IMR-90 (cell line): ENCODE measurements around the gene KMT2D. TPM values are rescaled to one million over a fixed set of nuclear protein-coding genes. Genes with fewer than 3 reads are reported as not detected.

ENCODE experiments used
- ATAC-seq: fragments of 200-7000 bp; cut with Tn5 transposase; 2 replicates; pipeline ENCODE4 v1.9.1; 2020; ENCODE audit warnings: low read depth, mild to moderate bottlenecking, moderate library complexity
- BruUV-seq: library from RNA; stranded (reverse); fragments of 400-500 nt; replicated peaks from 2 replicates; lab custom pipeline; 2021; lab: Mats Ljungman, UMichigan
- CTCF ChIA-PET: fragments of 300-600 bp; formaldehyde crosslinking; extraction: SDS; loops from one replicate; lab custom pipeline; 2021; ENCODE audit warnings: antibody characterized with exemption; lab: Yijun Ruan, JAX
- POLR2A ChIA-PET: fragments of 300-600 bp; sonication (Branson Sonifier 250); formaldehyde crosslinking; loops from one replicate; lab custom pipeline; 2022; ENCODE audit warnings: antibody characterized with exemption; ENCODE audit not compliant: unreplicated experiment; lab: Charles Lee
- DNase-seq: peaks from one replicate; pipeline ENCODE4 v3.0.0; 2013
- H2AFZ ChIP-seq: replicated peaks from 2 replicates; pipeline ENCODE3; 2013; ENCODE audit warnings: low read length, mild to moderate bottlenecking; ENCODE audit not compliant: poor library complexity
- H2AK5ac ChIP-seq: 2 replicates; pipeline ENCODE4 v1.6.1; 2013; ENCODE audit warnings: low read depth, low read length, inconsistent platforms
- H2AK9ac ChIP-seq: replicated peaks from 2 replicates; pipeline ENCODE3; 2013; ENCODE audit warnings: mild to moderate bottlenecking, low read depth, low read length, moderate library complexity; ENCODE audit not compliant: poor library complexity
- H2BK120ac ChIP-seq: 2 replicates; pipeline ENCODE4 v1.6.1; 2013; ENCODE audit warnings: low read depth, low read length, inconsistent platforms
- H2BK15ac ChIP-seq: 3 replicates; pipeline ENCODE4 v1.6.1; 2013; ENCODE audit warnings: low read depth, low read length, inconsistent platforms
- H2BK20ac ChIP-seq: 2 replicates; pipeline ENCODE4 v1.6.1; 2013; ENCODE audit warnings: low read depth, mild to moderate bottlenecking, inconsistent platforms, low read length, moderate library complexity
- H2BK5ac ChIP-seq: 2 replicates; pipeline ENCODE4 v1.6.1; 2013; ENCODE audit warnings: mild to moderate bottlenecking, low read depth, low read length, inconsistent platforms; ENCODE audit not compliant: poor library complexity, severe bottlenecking
- H3K14ac ChIP-seq: replicated peaks from 2 replicates; pipeline ENCODE4 v1.6.1; 2013; ENCODE audit warnings: low read depth, low read length, inconsistent platforms
- H3K18ac ChIP-seq: 2 replicates; pipeline ENCODE4 v1.6.1; 2013; ENCODE audit warnings: low read depth, low read length, control low read depth
- H3K23ac ChIP-seq: 2 replicates; pipeline ENCODE4 v1.6.1; 2013; ENCODE audit warnings: low read depth, low read length, inconsistent platforms
- H3K27ac ChIP-seq: 2 replicates; pipeline ENCODE4 v1.5.1; 2013; ENCODE audit warnings: mild to moderate bottlenecking, control low read depth, low read length; ENCODE audit not compliant: insufficient read depth
- H3K27me3 ChIP-seq: 2 replicates; pipeline ENCODE4 v1.6.1; 2013; ENCODE audit warnings: low read length; ENCODE audit not compliant: control insufficient read depth, insufficient read depth
- H3K36me3 ChIP-seq: 2 replicates; pipeline ENCODE4 v1.6.1; 2013; ENCODE audit warnings: low read length, mixed read lengths; ENCODE audit not compliant: control insufficient read depth, insufficient read depth
- H3K4ac ChIP-seq: 2 replicates; pipeline ENCODE4 v1.6.1; 2013; ENCODE audit warnings: low read depth, low read length, inconsistent platforms
- H3K4me1 ChIP-seq: 2 replicates; pipeline ENCODE4 v1.6.1; 2013; ENCODE audit warnings: low read length, mixed read lengths; ENCODE audit not compliant: control insufficient read depth, insufficient read depth
- H3K4me2 ChIP-seq: 2 replicates; pipeline ENCODE4 v1.6.1; 2013; ENCODE audit warnings: low read depth, mild to moderate bottlenecking, control low read depth, low read length, moderate library complexity
- H3K4me3 ChIP-seq: 2 replicates; pipeline ENCODE4 v1.5.1; 2013; ENCODE audit warnings: low read depth, mild to moderate bottlenecking, control low read depth, low read length, moderate library complexity; ENCODE audit not compliant: insufficient read depth
- H3K56ac ChIP-seq: 2 replicates; pipeline ENCODE4 v1.6.1; 2013; ENCODE audit warnings: low read length, inconsistent platforms; ENCODE audit not compliant: insufficient read depth; ENCODE audit errors: extremely low read depth
- H3K79me1 ChIP-seq, 2 experiments: 2 replicates each; pipeline ENCODE4 v1.6.1; 2013; ENCODE audit warnings: low read length in 2 of 2, inconsistent platforms in 1 of 2, low read depth in 1 of 2
- H3K9ac ChIP-seq: 2 replicates; pipeline ENCODE4 v1.6.1; 2013; ENCODE audit warnings: low read depth, low read length, control low read depth
- H3K9me1 ChIP-seq: 2 replicates; pipeline ENCODE4 v1.6.1; 2013; ENCODE audit warnings: low read length, inconsistent platforms; ENCODE audit not compliant: insufficient read depth
- H3K9me3 ChIP-seq: 2 replicates; pipeline ENCODE4 v1.6.1; 2013; ENCODE audit warnings: low read length; ENCODE audit not compliant: control insufficient read depth, insufficient read depth
- H4K20me1 ChIP-seq: 2 replicates; pipeline ENCODE4 v1.6.1; 2013; ENCODE audit warnings: low read length, inconsistent platforms; ENCODE audit not compliant: insufficient read depth
- H4K5ac ChIP-seq: 2 replicates; pipeline ENCODE4 v1.6.1; 2013; ENCODE audit warnings: mild to moderate bottlenecking, low read depth, low read length, control low read depth
- H4K8ac ChIP-seq, 2 experiments: 2 replicates each; pipeline ENCODE4 v1.6.1; 2013; ENCODE audit warnings: low read depth in 2 of 2, low read length in 2 of 2, control low read depth in 1 of 2, inconsistent platforms in 1 of 2
- H4K91ac ChIP-seq: 2 replicates; pipeline ENCODE4 v1.6.1; 2013; ENCODE audit warnings: low read depth, low read length, inconsistent platforms; ENCODE audit not compliant: insufficient read depth
- BHLHE40 ChIP-seq: fragments of 150-350 bp; IDR thresholded peaks from 2 replicates; pipeline ENCODE4 v1.6.1; 2016; ENCODE audit warnings: mild to moderate bottlenecking, low read depth, low read length
- CEBPB ChIP-seq: IDR thresholded peaks from 2 replicates; pipeline ENCODE4 v1.6.1; 2012; ENCODE audit warnings: low read depth, low read length, improper control_type of control experiment
- CHD1 ChIP-seq: IDR thresholded peaks from 2 replicates; pipeline ENCODE4 v1.6.1; 2012; ENCODE audit warnings: low read depth, low read length, improper control_type of control experiment
- FOS ChIP-seq: fragments of 150-350 bp; IDR thresholded peaks from 2 replicates; pipeline ENCODE4 v1.6.1; 2016; ENCODE audit warnings: low read depth, low read length
- MAFK ChIP-seq: IDR thresholded peaks from 2 replicates; pipeline ENCODE4 v1.6.1; 2012; ENCODE audit warnings: low read depth, low read length, improper control_type of control experiment
- MAZ ChIP-seq: IDR thresholded peaks from 2 replicates; pipeline ENCODE4 v1.6.1; 2012; ENCODE audit warnings: low read depth, mild to moderate bottlenecking, low read length, improper control_type of control experiment, moderate library complexity, borderline replicate concordance
- MXI1 ChIP-seq: IDR thresholded peaks from 2 replicates; pipeline ENCODE4 v1.6.1; 2012; ENCODE audit warnings: low read depth, mild to moderate bottlenecking, low read length, moderate library complexity, borderline replicate concordance
- NFE2L2 ChIP-seq: fragments of 150-350 bp; IDR thresholded peaks from 2 replicates; pipeline ENCODE4 v1.6.1; 2016; ENCODE audit warnings: low read depth, mild to moderate bottlenecking, low read length
- POLR2A ChIP-seq: IDR thresholded peaks from 2 replicates; pipeline ENCODE4 v1.6.1; 2012; ENCODE audit warnings: mild to moderate bottlenecking, low read depth, low read length
- RAD21 ChIP-seq: IDR thresholded peaks from 2 replicates; pipeline ENCODE4 v1.6.1; 2012; ENCODE audit warnings: low read length, improper control_type of control experiment
- RCOR1 ChIP-seq: IDR thresholded peaks from 2 replicates; pipeline ENCODE4 v1.6.1; 2012; ENCODE audit warnings: mild to moderate bottlenecking, low read length, improper control_type of control experiment; ENCODE audit not compliant: insufficient replicate concordance
- RFX5 ChIP-seq: IDR thresholded peaks from 2 replicates; pipeline ENCODE4 v1.8.0; 2012; ENCODE audit warnings: low read depth, mild to moderate bottlenecking, low read length, moderate library complexity
- SMC3 ChIP-seq: fragments of 150-350 bp; IDR thresholded peaks from 2 replicates; pipeline ENCODE4 v1.6.1; 2016; ENCODE audit warnings: low read depth, mild to moderate bottlenecking, antibody characterized with exemption, low read length, moderate library complexity
- USF2 ChIP-seq: fragments of 150-350 bp; IDR thresholded peaks from 2 replicates; pipeline ENCODE4 v1.6.1; 2017; ENCODE audit warnings: mild to moderate bottlenecking, antibody characterized with exemption, low read length, low read depth
- WGBS, 2 experiments: methylation state at CpG; one replicate each; pipeline versions ENCODE4 v1.1.5 to v1.1.7; 2013; ENCODE audit warnings: missing lambda C conversion rate in 2 of 2; ENCODE audit not compliant: insufficient read length in 1 of 2; ENCODE audit errors: extremely low coverage in 2 of 2; 5-methylcytosine and 5-hydroxymethylcytosine counted together
- dilution Hi-C: fragments of 300-500 bp; cut with HindIII; formaldehyde crosslinking; loops from one replicate; pipeline ENCODE4 v1.14.3; 2018; ENCODE audit warnings: low sequenced_read_pairs; ENCODE audit not compliant: unreplicated experiment
- in situ Hi-C: fragments of 300-500 bp; cut with MboI; formaldehyde crosslinking; loops from 3 replicates; pipeline ENCODE4 v1.14.3; 2019; ENCODE audit warnings: low sequenced_read_pairs, inconsistent platforms, mixed read lengths
- intact Hi-C: fragments of 100-400 bp; cut with micrococcal nuclease; formaldehyde crosslinking; loops from 2 replicates; pipeline ENCODE4 v1.10.0; 2022
- polyA plus RNA-seq, 3 experiments: library from polyadenylated mRNA; depleted of rRNA; stranded (reverse); fragments of >200 nt; gene quantifications; 2 replicates each; pipeline ENCODE4 v1.2.3, GENCODE V29; 2012; ENCODE audit warnings: low replicate concordance in 1 of 3
- total RNA-seq: library from RNA; depleted of rRNA; stranded (reverse); fragments of >200 nt; gene quantifications from 2 replicates; pipeline ENCODE4 v1.2.3, GENCODE V29; 2012
- TF ChIP-seq, protein P1 (sequence below): conservative IDR thresholded peaks from 2 replicates; pipeline ENCODE4 v1.5.1; 2012; ENCODE audit warnings: mild to moderate bottlenecking, low read depth, low read length, improper control_type of control experiment
- TF ChIP-seq, protein P2 (sequence below): fragments of 150-350 bp; IDR thresholded peaks from 2 replicates; pipeline ENCODE4 v1.6.1; 2016; ENCODE audit warnings: low read depth, mild to moderate bottlenecking, low read length, moderate library complexity, borderline replicate concordance

KMT2D gene
- total and polyA plus RNA-seq, 2 of the 4 experiments (the other 2 are of a cell fraction) = 6.6 to 25.2 TPM

GRCh38 chr12:49098035-49098451, 37.4 kb upstream of the KMT2D start:
- intact Hi-C loops (no loop called here), dilution Hi-C loops (no loop called here), in situ Hi-C loops (no loop called here)
- Histone ChIP-seq H3K79me1 (peaks cover 6 to 8% of the 10 kb centered on the region in 2 experiments; a peak in 3 of 4 replicates), H3K4ac (no peak overlapping the region), H3K56ac (no peak overlapping the region), H4K8ac (no peak overlapping the region), H3K9ac (no peak overlapping the region), H3K9me1 (no peaks in the 10 kb centered on the region), H2AK9ac (peak overlapping the region; percentile 84), H3K18ac (no peak overlapping the region), H4K91ac (no peak overlapping the region), H2BK20ac (no peak overlapping the region), H2AK5ac (no peak overlapping the region), H3K4me3 (no peak overlapping the region), H4K20me1 (peaks cover 13% of the 10 kb centered on the region), H2BK120ac (no peak overlapping the region), H2BK5ac (no peak overlapping the region), H3K27ac (no peak overlapping the region), H3K4me2 (no peak overlapping the region), H3K23ac (no peak overlapping the region), H3K36me3 (peaks cover 50% of the 10 kb centered on the region), H2AFZ (peak overlapping the region; percentile 36), H4K5ac (no peak overlapping the region), H3K4me1 (peaks cover 2% of the 10 kb centered on the region; the same call in 1 of the 2 replicates), H2BK15ac (no peak overlapping the region), H3K14ac (no peak overlapping the region), H3K27me3 (peaks cover 14% of the 10 kb centered on the region; the same call in 1 of the 2 replicates), H3K9me3 (no peaks in the 10 kb centered on the region)
- no TSS peak for BruUV-seq
- ChIA-PET CTCF (interaction anchor here (0.6 to 0.7 kb wide), 2 partner anchors 10 to 18 kb away, joined by 3 read pairs; no protein-coding TSS in a partner anchor), POLR2A (interaction anchor here (1.1 kb wide), 1 partner anchor 12 kb away, joined by 4 read pairs; the partner anchor contains the start of gene LMBR1L)
- TF ChIP-seq RAD21 (peak; percentile 56), CEBPB (no peak), MAFK (no peak), NFE2L2 (no peak), BHLHE40 (no peak), RFX5 (no peak), MAZ (no peak), SMC3 (peak; percentile 61), MXI1 (no peak), FOS (no peak), CHD1 (no peak), RCOR1 (no peak), POLR2A (no peak), USF2 (no peak)
- TF ChIP-seq, protein P1, sequence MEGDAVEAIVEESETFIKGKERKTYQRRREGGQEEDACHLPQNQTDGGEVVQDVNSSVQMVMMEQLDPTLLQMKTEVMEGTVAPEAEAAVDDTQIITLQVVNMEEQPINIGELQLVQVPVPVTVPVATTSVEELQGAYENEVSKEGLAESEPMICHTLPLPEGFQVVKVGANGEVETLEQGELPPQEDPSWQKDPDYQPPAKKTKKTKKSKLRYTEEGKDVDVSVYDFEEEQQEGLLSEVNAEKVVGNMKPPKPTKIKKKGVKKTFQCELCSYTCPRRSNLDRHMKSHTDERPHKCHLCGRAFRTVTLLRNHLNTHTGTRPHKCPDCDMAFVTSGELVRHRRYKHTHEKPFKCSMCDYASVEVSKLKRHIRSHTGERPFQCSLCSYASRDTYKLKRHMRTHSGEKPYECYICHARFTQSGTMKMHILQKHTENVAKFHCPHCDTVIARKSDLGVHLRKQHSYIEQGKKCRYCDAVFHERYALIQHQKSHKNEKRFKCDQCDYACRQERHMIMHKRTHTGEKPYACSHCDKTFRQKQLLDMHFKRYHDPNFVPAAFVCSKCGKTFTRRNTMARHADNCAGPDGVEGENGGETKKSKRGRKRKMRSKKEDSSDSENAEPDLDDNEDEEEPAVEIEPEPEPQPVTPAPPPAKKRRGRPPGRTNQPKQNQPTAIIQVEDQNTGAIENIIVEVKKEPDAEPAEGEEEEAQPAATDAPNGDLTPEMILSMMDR = peak; percentile 69
- TF ChIP-seq, protein P2, sequence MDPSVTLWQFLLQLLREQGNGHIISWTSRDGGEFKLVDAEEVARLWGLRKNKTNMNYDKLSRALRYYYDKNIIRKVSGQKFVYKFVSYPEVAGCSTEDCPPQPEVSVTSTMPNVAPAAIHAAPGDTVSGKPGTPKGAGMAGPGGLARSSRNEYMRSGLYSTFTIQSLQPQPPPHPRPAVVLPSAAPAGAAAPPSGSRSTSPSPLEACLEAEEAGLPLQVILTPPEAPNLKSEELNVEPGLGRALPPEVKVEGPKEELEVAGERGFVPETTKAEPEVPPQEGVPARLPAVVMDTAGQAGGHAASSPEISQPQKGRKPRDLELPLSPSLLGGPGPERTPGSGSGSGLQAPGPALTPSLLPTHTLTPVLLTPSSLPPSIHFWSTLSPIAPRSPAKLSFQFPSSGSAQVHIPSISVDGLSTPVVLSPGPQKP = no peak
- peak; percentile 73 for ATAC-seq
- peak; percentile 30 for DNase-seq
- 31% methylated on average over 2 of the region's 4 CpGs; no CpG with 5 or more reads in 1 of the 2 experiments for WGBS, 2 experiments
